ENCODE measurements around the gene MAN1B1.

Gene MAN1B1

GRCh38 chr9:137147091-137147792, 60.5 kb downstream of the MAN1B1 start:
- DNase-seq (no peak), ATAC-seq (no peak)

DNA sequence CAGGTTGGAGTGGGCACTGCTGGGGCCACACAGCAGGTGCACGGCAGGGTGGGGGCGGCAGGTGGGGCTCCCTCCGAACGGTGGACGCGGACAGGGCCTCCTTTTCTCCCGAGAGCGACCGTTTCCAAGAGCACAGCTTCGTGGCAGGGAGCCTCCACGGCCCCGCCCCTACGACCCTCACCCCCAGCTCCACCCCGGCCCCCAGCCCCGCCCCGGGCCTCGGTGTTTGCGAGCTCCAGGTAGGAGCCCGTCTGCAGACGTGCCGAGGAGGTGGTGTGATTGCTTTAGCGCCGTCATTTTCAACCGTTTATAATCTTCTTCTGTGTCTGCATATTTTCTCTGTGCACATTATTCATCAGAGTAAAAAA, 61.0 kb downstream of the MAN1B1 start:
- no peak for ATAC-seq

GRCh38 chr9:137148242-137148641, 61.5 kb downstream of the MAN1B1 start:
- no peak for ATAC-seq
- DNase-seq = no peak

More for the DNA sequence above, 61.0 kb downstream of the MAN1B1 start:
- DNase-seq = no peak

- ATAC-seq (no peak), DNase-seq (no peak)
Measured at GRCh38 chr9:137148661-137149060, 61.9 kb downstream of the MAN1B1 start.

DNA sequence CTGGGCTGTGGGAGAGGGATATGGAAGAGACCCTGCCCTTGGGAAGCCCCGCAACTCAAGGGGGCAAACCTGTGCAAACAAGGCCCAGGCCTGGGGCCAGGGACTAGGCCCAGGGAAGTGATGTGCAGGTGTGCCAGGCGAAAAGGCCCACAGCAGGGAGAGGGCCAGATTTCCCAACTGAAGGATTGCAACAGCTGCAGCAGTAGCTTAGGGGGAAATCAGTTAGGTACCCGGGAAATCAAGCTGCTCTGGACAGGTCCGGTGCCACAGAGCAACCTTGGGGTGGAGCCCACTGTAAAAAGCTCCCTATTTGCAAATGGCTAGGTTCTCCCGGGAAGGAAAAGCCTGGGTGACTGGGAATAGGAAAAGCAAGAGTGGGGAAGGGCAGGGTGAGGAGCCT, 62.6 kb downstream of the MAN1B1 start:
- ATAC-seq (no peak), DNase-seq (no peak)

- peak; percentile 67 for DNase-seq
- ATAC-seq = no peak
Measured at GRCh38 chr9:137149942-137150616, 63.3 kb downstream of the MAN1B1 start.

DNA sequence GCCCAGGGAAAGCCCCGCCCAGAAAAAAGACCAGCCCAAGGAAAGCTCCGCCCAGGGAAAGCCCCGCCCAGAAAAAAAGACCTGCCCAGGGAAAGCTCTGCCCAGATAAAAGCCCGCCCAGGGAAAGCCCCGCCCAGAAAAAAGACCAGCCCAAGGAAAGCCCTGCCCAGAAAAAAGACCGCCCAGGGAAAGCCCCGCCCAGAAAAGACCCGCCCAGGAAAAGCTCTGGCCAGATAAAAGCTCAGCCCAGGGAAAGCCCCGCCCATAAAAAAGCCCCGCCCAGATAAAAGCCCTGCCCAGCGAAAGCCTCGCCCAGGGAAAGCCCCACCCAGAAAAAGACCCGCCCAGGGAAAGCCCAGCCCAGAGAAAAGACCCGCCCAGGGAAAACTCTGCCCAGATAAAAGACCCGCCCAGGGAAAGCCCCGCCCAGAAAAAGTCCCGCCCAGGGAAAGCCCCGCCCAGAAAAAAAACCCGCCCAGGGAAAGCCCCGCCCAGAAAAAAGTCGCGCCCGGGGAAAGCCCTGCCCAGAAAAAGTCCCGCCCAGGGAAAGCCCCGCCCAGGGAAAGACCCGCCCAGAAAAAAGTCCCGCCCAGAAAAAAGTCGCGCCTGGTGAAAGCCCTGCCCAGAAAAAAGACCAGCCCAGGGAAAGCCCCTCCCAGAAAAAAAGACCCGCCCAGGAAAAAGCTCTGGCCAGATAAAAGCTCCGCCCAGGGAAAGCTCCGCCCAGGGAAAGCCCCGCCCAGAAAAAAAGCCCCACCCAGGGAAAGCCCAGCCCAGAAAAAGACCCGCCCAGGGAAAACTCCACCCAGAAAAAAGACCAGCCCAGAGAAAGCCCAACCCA, 64.1 kb downstream of the MAN1B1 start:
- DNase-seq (peak; percentile 75), ATAC-seq (peak; percentile 35)

- ATAC-seq (no peak), DNase-seq (no peak)
Measured at GRCh38 chr9:137152844-137153405, 66.1 kb downstream of the MAN1B1 start.

GRCh38 chr9:137156567-137157375, 70.0 kb downstream of the MAN1B1 start:
- ATAC-seq (peak; percentile 58), DNase-seq (peak; percentile 75)

- no peak for DNase-seq
- no peak for ATAC-seq
Measured at GRCh38 chr9:137157618-137158415, 71.0 kb downstream of the MAN1B1 start.

DNA sequence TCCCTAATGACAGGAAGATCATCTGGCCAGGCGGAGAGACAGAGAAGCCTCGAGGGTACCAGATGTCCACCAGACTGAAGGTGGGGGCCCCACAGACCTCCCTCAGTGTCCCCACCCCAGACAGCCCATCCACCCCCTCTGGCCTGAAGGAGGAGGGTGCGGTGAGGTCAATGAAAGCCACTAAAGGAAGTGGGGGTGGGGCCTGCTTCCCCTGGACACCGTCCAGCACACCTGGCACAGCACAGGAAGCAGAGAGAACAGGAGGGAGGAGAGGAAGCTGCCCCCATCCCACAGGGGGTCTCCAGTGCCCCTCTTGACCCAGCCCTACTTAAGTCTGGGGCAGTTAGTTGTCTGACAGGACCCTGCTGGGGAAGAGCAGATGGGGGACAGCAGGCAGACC, 71.8 kb downstream of the MAN1B1 start:
- ATAC-seq (no peak), DNase-seq (no peak)

All from stimulated activated naive CD8-positive, alpha-beta T cell treated with anti-CD3 and anti-CD28 coated beads, Interleukin-15, Interleukin-2, amounts not matched to agents 100 U/mL and 50 U/mL, for 24 hours (primary cell).